Endothelial cell of umbilical vein (primary cell): Measurements from ENCODE around the gene CCDC124. TPM values are rescaled to one million over a fixed set of nuclear protein-coding genes. Genes with fewer than 3 reads are reported as not detected.

ENCODE experiments used
- BruUV-seq: library from RNA; stranded (reverse); fragments of 400-500 nt; replicated peaks from 2 replicates; lab custom pipeline; 2021; lab: Mats Ljungman, UMichigan
- CTCF ChIA-PET: fragments of 300-600, 350-600 bp; sonication (Branson Sonifier 250); formaldehyde crosslinking; loops from one replicate; lab custom pipeline; 2021; ENCODE audit warnings: antibody characterized with exemption, inconsistent platforms; lab: Charles Lee
- POLR2A ChIA-PET: fragments of 300-600, 350-600 bp; sonication (Branson Sonifier 250); formaldehyde crosslinking; loops from one replicate; lab custom pipeline; 2021; ENCODE audit warnings: antibody characterized with exemption, inconsistent platforms; lab: Charles Lee
- DNase-seq: peaks from one replicate; pipeline ENCODE4 v3.0.0-alpha.2; 2011; ENCODE audit warnings: low read depth, low spot score
- FAIRE-seq: peaks from 2 replicates; lab custom pipeline; 2011; peaks lifted over from hg19 to GRCh38; lab: Jason Lieb, UNC
- H2AFZ ChIP-seq: 2 replicates; pipeline ENCODE4 v1.6.0; 2012; ENCODE audit warnings: low read depth, low read length, control low read depth, inconsistent platforms
- H3K27ac ChIP-seq: 2 replicates; pipeline ENCODE4 v1.5.1; 2011; ENCODE audit warnings: low read depth, mild to moderate bottlenecking, control low read depth, low read length, moderate library complexity; ENCODE audit not compliant: insufficient read depth
- H3K27me3 ChIP-seq, 2 experiments: 2 replicates each; pipeline versions ENCODE4 v1.6.0 to v1.6.1; 2011; ENCODE audit warnings: low read length in 2 of 2, mixed read lengths in 1 of 2; ENCODE audit not compliant: control insufficient read depth in 2 of 2, insufficient read depth in 2 of 2
- H3K36me3 ChIP-seq, 2 experiments: 2 replicates in 1 of 2; 3 replicates in 1 of 2; pipeline ENCODE4 v1.5.1; 2011; ENCODE audit warnings: low read length in 2 of 2, mild to moderate bottlenecking in 1 of 2, moderate library complexity in 1 of 2; ENCODE audit not compliant: control insufficient read depth in 2 of 2, insufficient read depth in 2 of 2; ENCODE audit errors: extremely low read depth in 1 of 2
- H3K4me1 ChIP-seq: 3 replicates; pipeline ENCODE4 v1.5.1; 2011; ENCODE audit warnings: mild to moderate bottlenecking, low read length; ENCODE audit not compliant: control insufficient read depth, insufficient read depth; ENCODE audit errors: extremely low read depth
- H3K4me2 ChIP-seq: 2 replicates; pipeline ENCODE4 v1.6.1; 2011; ENCODE audit warnings: low read length, control low read depth, mixed read lengths; ENCODE audit not compliant: insufficient read depth
- H3K4me3 ChIP-seq, 3 experiments: fragments of 200-600 bp in 1 of 3; sonication (generic), shearing (Covaris generic) in 1 of 3; replicated peaks in 1 of 3; 2 replicates each; pipeline ENCODE4 v1.5.1; 2011 to 2016; ENCODE audit warnings: control low read depth in 3 of 3, low read length in 3 of 3, mild to moderate bottlenecking in 2 of 3, inconsistent platforms in 1 of 3, low read depth in 1 of 3, moderate library complexity in 1 of 3; ENCODE audit not compliant: insufficient read depth in 1 of 3
- H3K79me2 ChIP-seq: 2 replicates; pipeline ENCODE4 v1.6.0; 2012; ENCODE audit warnings: low read length, inconsistent platforms; ENCODE audit not compliant: control insufficient read depth, insufficient read depth
- H3K9ac ChIP-seq: replicated peaks from 2 replicates; pipeline ENCODE3; 2011; ENCODE audit warnings: low read length, control low read depth; ENCODE audit not compliant: insufficient read depth; ENCODE audit errors: extremely low read depth
- H3K9me1 ChIP-seq: replicated peaks from 3 replicates; pipeline ENCODE4 v1.6.0; 2011; ENCODE audit warnings: mild to moderate bottlenecking, low read length; ENCODE audit not compliant: control insufficient read depth, insufficient read depth; ENCODE audit errors: extremely low read depth
- H3K9me3 ChIP-seq: replicated peaks from 2 replicates; pipeline ENCODE4 v1.5.1; 2012; ENCODE audit warnings: low read length, inconsistent platforms; ENCODE audit not compliant: control insufficient read depth, insufficient read depth
- H4K20me1 ChIP-seq: replicated peaks from 2 replicates; pipeline ENCODE3; 2011; ENCODE audit warnings: mild to moderate bottlenecking, low read length; ENCODE audit not compliant: control insufficient read depth, insufficient read depth; ENCODE audit errors: extremely low read depth
- CTCF ChIP-seq, 2 donors: IDR thresholded peaks; 1 replicate in 1 of 2; 2 replicates in 1 of 2; pipeline ENCODE4 v1.5.1; 2011; ENCODE audit warnings: low read length in 2 of 2, mild to moderate bottlenecking in 2 of 2, moderate library complexity in 2 of 2, control low read depth in 1 of 2, inconsistent platforms in 1 of 2, low read depth in 1 of 2; ENCODE audit not compliant: insufficient read depth in 1 of 2; ENCODE audit errors: extremely low read depth in 1 of 2
- EZH2 ChIP-seq: IDR thresholded peaks from 2 replicates; pipeline ENCODE4 v1.6.1; 2012; ENCODE audit warnings: borderline replicate concordance, low read depth, mild to moderate bottlenecking, moderate library complexity, low read length, inconsistent platforms; ENCODE audit not compliant: severe bottlenecking
- FOS ChIP-seq: IDR thresholded peaks from 2 replicates; pipeline ENCODE4 v1.6.1; 2011; ENCODE audit warnings: mild to moderate bottlenecking, low read length, moderate library complexity, borderline replicate concordance; ENCODE audit not compliant: insufficient read depth
- GATA2 ChIP-seq: IDR thresholded peaks from 2 replicates; pipeline ENCODE4 v1.7.0; 2011; ENCODE audit warnings: low read depth, mild to moderate bottlenecking, moderate library complexity, mixed read lengths, low read length; ENCODE audit not compliant: insufficient read length, insufficient read depth
- JUN ChIP-seq: IDR thresholded peaks from 2 replicates; pipeline ENCODE4 v1.6.1; 2011; ENCODE audit warnings: borderline replicate concordance, low read depth; ENCODE audit not compliant: insufficient read length, insufficient read depth
- MAX ChIP-seq: IDR thresholded peaks from 2 replicates; pipeline ENCODE4 v1.6.1; 2011; ENCODE audit not compliant: insufficient read depth, insufficient read length
- MYC ChIP-seq: IDR thresholded peaks from one replicate; pipeline ENCODE4 v1.6.1; 2011; ENCODE audit warnings: mild to moderate bottlenecking, low read depth, low read length
- POLR2A ChIP-seq: IDR thresholded peaks from 2 replicates; pipeline ENCODE4 v1.6.1; 2012; ENCODE audit warnings: low read depth, mild to moderate bottlenecking, control low read depth, low read length
- POLR2AphosphoS5 ChIP-seq: IDR thresholded peaks from 2 replicates; pipeline ENCODE4 v1.6.1; 2012; ENCODE audit warnings: low read depth, mild to moderate bottlenecking, control low read depth, low read length, moderate library complexity; ENCODE audit not compliant: insufficient read depth
- dilution Hi-C: fragments of 300-500 bp; cut with MboI; formaldehyde crosslinking; loops from one replicate; pipeline ENCODE4 v1.15.0; 2019; ENCODE audit warnings: low sequenced_read_pairs; ENCODE audit not compliant: extremely low pct_ligation_motif_present
- intact Hi-C: fragments of 100-400 bp; cut with micrococcal nuclease; formaldehyde crosslinking; loops from one replicate; pipeline ENCODE4 v1.10.0; 2022
- polyA plus RNA-seq, 4 experiments: library from polyadenylated mRNA; depleted of rRNA in 3 of 4; stranded (reverse) in 3 of 4; unstranded in 1 of 4; fragments of >200 nt; gene quantifications; 2 replicates each; pipeline versions ENCODE4 v1.2.1 to v1.2.3, GENCODE V29; 2011 to 2012; ENCODE audit warnings: missing spikeins in 1 of 4
- total RNA-seq: library from RNA; stranded (reverse); gene quantifications from 2 replicates; pipeline ENCODE4 v1.2.3, GENCODE V29; 2021

The CCDC124 gene
- total and polyA plus RNA-seq, 2 donors (not counting 3 experiments of a cell fraction or from before 2014, with no cell fraction given) = 101 to 115 TPM

DNA sequence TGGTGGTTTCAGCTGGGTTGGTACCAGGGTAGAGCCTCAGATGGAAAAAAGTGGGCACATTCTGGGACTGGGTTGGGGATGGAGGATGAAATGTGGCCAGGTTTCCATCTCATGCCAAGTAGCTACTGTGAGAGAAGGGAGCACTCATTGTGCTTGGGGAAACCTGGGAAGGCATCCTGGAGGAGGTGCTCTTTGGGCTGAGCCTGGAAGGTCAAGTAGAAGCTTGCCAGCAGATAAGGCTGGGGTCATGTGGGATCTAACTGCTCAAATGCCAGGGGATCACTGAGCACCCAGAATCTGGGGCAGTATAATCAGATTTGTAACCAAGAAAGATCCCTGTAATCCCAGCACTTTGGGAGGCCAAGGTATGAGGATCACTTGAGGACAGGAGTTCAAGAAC is 25.1 kb downstream of the CCDC124 start:
- H3K27ac ChIP-seq = no peak overlapping the region
- H3K4me3 ChIP-seq = no peak overlapping the region
- H3K9me3 ChIP-seq = no peaks in the 10 kb centered on the region
- ChIA-PET POLR2A (interaction anchor here (0.6 kb wide), 1 partner anchor 37 kb away, joined by 10 read pairs; no protein-coding TSS in a partner anchor), CTCF (interaction anchor here (0.7 to 4.0 kb wide), 3 partner anchors 11 to 36 kb away, joined by 3 to 19 read pairs (median 3); no protein-coding TSS in a partner anchor)
- no peak overlapping the region for H2AFZ ChIP-seq
- H4K20me1 ChIP-seq = no peaks in the 10 kb centered on the region
- no peak overlapping the region for H3K4me2 ChIP-seq
- H3K9ac ChIP-seq = no peak overlapping the region
- no peak for DNase-seq
- no peaks in the 10 kb centered on the region for H3K36me3 ChIP-seq
- no peak for FAIRE-seq
- TF ChIP-seq POLR2A (no peak), GATA2 (no peak), CTCF (IDR thresholded peaks at IDR 0.05; ENCODE audit: extremely low read depth in 1 of 2, insufficient read depth in 1 of 2, low read depth in 1 of 2, low read length in 2 of 2) (no peak), MAX (no peak), FOS (no peak), MYC (no peak), EZH2 (no peak), POLR2AphosphoS5 (no peak), JUN (no peak)
- H3K79me2 ChIP-seq = no peaks in the 10 kb centered on the region
- dilution Hi-C loops = no loop called here
- H3K27me3 ChIP-seq = peaks cover 12 to 19% of the 10 kb centered on the region in 2 experiments
- BruUV-seq = no TSS peak
- intact Hi-C loops = no loop called here
- no peaks in the 10 kb centered on the region for H3K9me1 ChIP-seq
- no peaks in the 10 kb centered on the region for H3K4me1 ChIP-seq
